H1 (cell line): ENCODE measurements around the gene POLR2M. TPM values are rescaled to one million over a fixed set of nuclear protein-coding genes. Genes with fewer than 3 reads are reported as not detected.

ENCODE experiments used
- CTCF ChIA-PET: fragments of 300-600 bp; sonication (Branson Sonifier 250); formaldehyde crosslinking; loops from one replicate; lab custom pipeline; 2021; ENCODE audit not compliant: partially characterized antibody; lab: Charles Lee
- POLR2A ChIA-PET: fragments of 300-600 bp; sonication (Branson Sonifier 250); formaldehyde crosslinking; loops from one replicate; lab custom pipeline; 2021; ENCODE audit warnings: inconsistent platforms; ENCODE audit not compliant: partially characterized antibody; lab: Charles Lee
- DNase-seq, 2 experiments: peaks; one replicate each; pipeline versions ENCODE4 v3.0.0 to v3.0.0-alpha.2; 2010 to 2022; ENCODE audit warnings: low spot score in 2 of 2, low read depth in 1 of 2, mixed read lengths in 1 of 2
- FAIRE-seq: peaks from 2 replicates; lab custom pipeline; 2011; peaks lifted over from hg19 to GRCh38; lab: Jason Lieb, UNC
- H2AFZ ChIP-seq: 2 replicates; pipeline ENCODE4 v1.8.1; 2012; ENCODE audit warnings: low read length, inconsistent platforms
- H2AK5ac ChIP-seq: 2 replicates; pipeline ENCODE4 v1.6.1; 2013; ENCODE audit warnings: low read depth, low read length
- H2BK120ac ChIP-seq: replicated peaks from 2 replicates; pipeline ENCODE3; 2013; ENCODE audit warnings: low read depth, low read length, inconsistent platforms
- H2BK12ac ChIP-seq: 2 replicates; pipeline ENCODE4 v1.6.1; 2013; ENCODE audit warnings: low read depth, low read length
- H2BK15ac ChIP-seq: 2 replicates; pipeline ENCODE4 v1.6.1; 2013; ENCODE audit warnings: low read length
- H2BK20ac ChIP-seq: 2 replicates; pipeline ENCODE4 v1.6.1; 2013; ENCODE audit warnings: low read length
- H2BK5ac ChIP-seq: 2 replicates; pipeline ENCODE4 v1.6.1; 2013; ENCODE audit warnings: low read depth, low read length
- H3K14ac ChIP-seq: 2 replicates; pipeline ENCODE4 v1.6.1; 2013; ENCODE audit warnings: inconsistent platforms; ENCODE audit not compliant: insufficient read length
- H3K18ac ChIP-seq: 2 replicates; pipeline ENCODE4 v1.6.1; 2013; ENCODE audit warnings: low read length; ENCODE audit errors: extremely low read depth
- H3K23ac ChIP-seq: 2 replicates; pipeline ENCODE4 v1.6.1; 2013; ENCODE audit warnings: inconsistent platforms; ENCODE audit not compliant: insufficient read length
- H3K23me2 ChIP-seq: 2 replicates; pipeline ENCODE4 v1.6.1; 2013; ENCODE audit warnings: low read depth, low read length
- H3K27ac ChIP-seq: 2 replicates; pipeline ENCODE4 v1.6.1; 2011; ENCODE audit warnings: low read depth, low read length, inconsistent platforms
- H3K27me3 ChIP-seq, 4 experiments: replicated peaks in 1 of 4; 1 replicate in 1 of 4; 2 replicates in 3 of 4; pipeline versions ENCODE4 v1.6.1 to v1.8.1; 2011 to 2013; ENCODE audit warnings: low read length in 3 of 4, mild to moderate bottlenecking in 3 of 4, inconsistent platforms in 2 of 4, mixed read lengths in 2 of 4, moderate library complexity in 1 of 4; ENCODE audit not compliant: control insufficient read depth in 3 of 4, insufficient read depth in 3 of 4; ENCODE audit errors: extremely low read depth in 1 of 4
- H3K36me3 ChIP-seq, 4 experiments: 2 replicates each; pipeline versions ENCODE4 v1.6.1 to v1.8.1; 2011 to 2013; ENCODE audit warnings: mild to moderate bottlenecking in 4 of 4, low read length in 3 of 4, moderate library complexity in 2 of 4, control low read depth in 1 of 4, inconsistent platforms in 1 of 4; ENCODE audit not compliant: insufficient read depth in 4 of 4, control insufficient read depth in 2 of 4
- H3K4ac ChIP-seq: replicated peaks from 2 replicates; pipeline ENCODE3; 2013; ENCODE audit warnings: low read length, low read depth, mixed read lengths, inconsistent platforms; ENCODE audit not compliant: insufficient read length
- H3K4me1 ChIP-seq, 4 experiments: replicated peaks in 1 of 4; 1 replicate in 1 of 4; 2 replicates in 3 of 4; pipeline versions ENCODE4 v1.6.1 to v1.8.1; 2011 to 2013; ENCODE audit warnings: low read length in 3 of 4, inconsistent platforms in 2 of 4, mixed read lengths in 1 of 4; ENCODE audit not compliant: insufficient read depth in 4 of 4, control insufficient read depth in 3 of 4
- H3K4me2 ChIP-seq, 2 experiments: 2 replicates each; pipeline versions ENCODE4 v1.6.1 to v1.8.1; 2011 to 2013; ENCODE audit warnings: low read depth in 2 of 2, low read length in 2 of 2, control low read depth in 1 of 2, inconsistent platforms in 1 of 2, mild to moderate bottlenecking in 1 of 2; ENCODE audit not compliant: insufficient read depth in 1 of 2
- H3K4me3 ChIP-seq, 4 experiments: fragments of 200-600, 300-600 bp in 1 of 4; sonication (generic), shearing (Covaris generic), sonication (Bioruptor Twin) in 1 of 4; 2 replicates each; pipeline versions ENCODE4 v1.5.1 to v1.8.1; 2011 to 2016; ENCODE audit warnings: low read length in 4 of 4, low read depth in 3 of 4, control low read depth in 2 of 4, inconsistent platforms in 2 of 4, mild to moderate bottlenecking in 2 of 4, mixed read lengths in 1 of 4, moderate library complexity in 1 of 4; ENCODE audit not compliant: insufficient read depth in 2 of 4; ENCODE audit errors: extremely low read depth in 1 of 4
- H3K56ac ChIP-seq: replicated peaks from 2 replicates; pipeline ENCODE3; 2013; ENCODE audit warnings: low read depth, mild to moderate bottlenecking, mixed read lengths, low read length, inconsistent platforms; ENCODE audit not compliant: insufficient read length
- H3K79me1 ChIP-seq: 2 replicates; pipeline ENCODE4 v1.6.1; 2013; ENCODE audit warnings: low read depth, low read length, control low read depth
- H3K79me2 ChIP-seq, 2 experiments: 2 replicates each; pipeline versions ENCODE4 v1.6.1 to v1.8.1; 2012 to 2013; ENCODE audit warnings: low read length in 2 of 2, mild to moderate bottlenecking in 2 of 2, inconsistent platforms in 1 of 2; ENCODE audit not compliant: insufficient read depth in 2 of 2, control insufficient read depth in 1 of 2
- H3K9ac ChIP-seq, 4 experiments: replicated peaks in 1 of 4; 1 replicate in 1 of 4; 2 replicates in 3 of 4; pipeline versions ENCODE4 v1.6.1 to v1.8.1; 2011 to 2013; ENCODE audit warnings: low read depth in 3 of 4, low read length in 3 of 4, control low read depth in 2 of 4, mild to moderate bottlenecking in 2 of 4, moderate library complexity in 2 of 4, inconsistent platforms in 1 of 4; ENCODE audit errors: extremely low read depth in 1 of 4
- H3K9me3 ChIP-seq, 2 experiments: 2 replicates each; pipeline versions ENCODE4 v1.6.1 to v1.8.1; 2012 to 2013; ENCODE audit warnings: mild to moderate bottlenecking in 2 of 2, moderate library complexity in 2 of 2, control low read depth in 1 of 2, inconsistent platforms in 1 of 2, low read depth in 1 of 2, low read length in 1 of 2, mixed read lengths in 1 of 2; ENCODE audit not compliant: insufficient read depth in 2 of 2
- H4K20me1 ChIP-seq, 2 experiments: replicated peaks in 1 of 2; 2 replicates each; pipeline versions ENCODE3 to v1.8.1; 2011 to 2013; ENCODE audit warnings: inconsistent platforms in 2 of 2, low read length in 2 of 2, mild to moderate bottlenecking in 1 of 2; ENCODE audit not compliant: insufficient read depth in 2 of 2, control insufficient read depth in 1 of 2
- H4K5ac ChIP-seq: 2 replicates; pipeline ENCODE4 v1.6.1; 2013; ENCODE audit warnings: low read length, low read depth, mixed read lengths, inconsistent platforms; ENCODE audit not compliant: insufficient read length
- H4K8ac ChIP-seq: 2 replicates; pipeline ENCODE4 v1.8.0; 2013; ENCODE audit warnings: mild to moderate bottlenecking, moderate library complexity, low read length, inconsistent platforms; ENCODE audit not compliant: insufficient read depth; ENCODE audit errors: extremely low read depth
- H4K91ac ChIP-seq: replicated peaks from 2 replicates; pipeline ENCODE3; 2013; ENCODE audit warnings: low read length, mixed read lengths, inconsistent platforms; ENCODE audit not compliant: insufficient read length
- ATF2 ChIP-seq: IDR thresholded peaks from 2 replicates; pipeline ENCODE4 v1.6.1; 2012; ENCODE audit warnings: low read length, inconsistent platforms
- CTCF ChIP-seq, 3 experiments: IDR thresholded peaks; 1 replicate in 2 of 3; 2 replicates in 1 of 3; pipeline versions ENCODE4 v1.5.1 to v1.6.1; 2011; ENCODE audit warnings: low read length in 3 of 3, mild to moderate bottlenecking in 3 of 3, inconsistent platforms in 2 of 3, low read depth in 1 of 3, moderate library complexity in 1 of 3; ENCODE audit not compliant: insufficient read depth in 1 of 3; ENCODE audit errors: control extremely low read depth in 1 of 3
- EZH2 ChIP-seq: fragments of 200-600 bp; sonication (generic); IDR thresholded peaks from 2 replicates; pipeline ENCODE4 v1.7.1; 2012; ENCODE audit warnings: low read depth, mild to moderate bottlenecking, moderate library complexity, low read length, inconsistent platforms; ENCODE audit not compliant: severe bottlenecking
- JUN ChIP-seq: IDR thresholded peaks from 2 replicates; pipeline ENCODE4 v1.6.1; 2011; ENCODE audit warnings: low read depth, mild to moderate bottlenecking, improper control_type of control experiment, low read length
- KDM5A ChIP-seq: fragments of 200-600 bp; IDR thresholded peaks from 2 replicates; pipeline ENCODE4 v1.7.1; 2012; ENCODE audit warnings: mild to moderate bottlenecking, low read length, inconsistent platforms, mixed read lengths
- PHF8 ChIP-seq: fragments of 200-600 bp; sonication (generic); conservative IDR thresholded peaks from 2 replicates; pipeline ENCODE4 v1.7.1; 2012; ENCODE audit warnings: low read depth, mild to moderate bottlenecking, inconsistent platforms, low read length, moderate library complexity
- RXRA ChIP-seq: IDR thresholded peaks from 2 replicates; pipeline ENCODE4 v1.6.1; 2011; ENCODE audit warnings: low read depth, mild to moderate bottlenecking, low read length, moderate library complexity; ENCODE audit not compliant: insufficient read depth
- TAF1 ChIP-seq: IDR thresholded peaks from 2 replicates; pipeline ENCODE4 v1.6.1; 2011; ENCODE audit warnings: mild to moderate bottlenecking, low read depth, low read length
- TBP ChIP-seq: IDR thresholded peaks from 2 replicates; pipeline ENCODE4 v1.6.1; 2011; ENCODE audit warnings: low read depth, low read length, improper control_type of control experiment
- ZNF274 ChIP-seq: IDR thresholded peaks from 2 replicates; pipeline ENCODE4 v1.7.0; 2012; ENCODE audit warnings: low read length, borderline replicate concordance; ENCODE audit errors: extremely low read depth
- WGBS, 2 experiments: shearing (Covaris generic) in 1 of 2; methylation state at CpG; one replicate each; pipeline versions ENCODE4 v1.1.6 to v1.1.7; 2013 to 2015; ENCODE audit warnings: low lambda C conversion rate in 2 of 2, mixed read lengths in 2 of 2, inconsistent platforms in 1 of 2, low coverage in 1 of 2, missing lambda C conversion rate in 1 of 2; ENCODE audit not compliant: insufficient replicate concordance in 2 of 2, insufficient coverage in 1 of 2, insufficient read length in 1 of 2; ENCODE audit errors: extremely low coverage in 1 of 2, missing lambda C conversion rate in 1 of 2; 5-methylcytosine and 5-hydroxymethylcytosine counted together
- polyA plus RNA-seq, 7 experiments: library from polyadenylated mRNA; depleted of rRNA in 3 of 7; stranded (reverse) in 5 of 7; unstranded in 2 of 7; fragments of >200 nt in 5 of 7; fragments of 200-250 nt in 2 of 7; gene quantifications; 1 replicate in 5 of 7; 2 replicates in 1 of 7; 4 replicates in 1 of 7; pipeline versions ENCODE4 v1.2.1 to v1.2.3, GENCODE V29; 2011 to 2013; ENCODE audit warnings: missing spikeins in 2 of 7, mixed read lengths in 2 of 7
- total RNA-seq: library from RNA; stranded (reverse); fragmentation: NEBNext Ultra II Directional; extraction: Animal tissue kit (Norgen Biotek cat#: 25700); gene quantifications from 2 replicates; pipeline ENCODE4 v1.2.1, GENCODE V29; 2021

Gene POLR2M
- total and polyA plus RNA-seq, 2 of the 8 experiments (the other 6 are each of a cell fraction or from before 2014, with no cell fraction given), result 32.7 to 55.1 TPM

GRCh38 chr15:57680021-57680420, 26.5 kb upstream of the POLR2M start:
- Histone ChIP-seq H4K8ac (no peak overlapping the region), H4K91ac (no peak overlapping the region), H3K27ac (no peak overlapping the region), H3K9me3 (no peaks in the 10 kb centered on the region), H2AFZ (no peak overlapping the region), H3K79me1 (no peaks in the 10 kb centered on the region), H2AK5ac (no peak overlapping the region), H3K27me3 (no peaks in the 10 kb centered on the region), H4K5ac (no peak overlapping the region), H2BK12ac (no peak overlapping the region), H3K4me1 (no peaks in the 10 kb centered on the region), H3K56ac (no peak overlapping the region), H3K23me2 (no peaks in the 10 kb centered on the region), H3K36me3 (no peaks in the 10 kb centered on the region), H2BK20ac (no peak overlapping the region), H3K18ac (no peak overlapping the region), H3K4ac (no peak overlapping the region), H3K4me3 (no peak overlapping the region), H3K4me2 (no peak overlapping the region), H3K23ac (no peak overlapping the region), H4K20me1 (no peaks in the 10 kb centered on the region), H3K79me2 (no peaks in the 10 kb centered on the region), H2BK5ac (no peak overlapping the region), H3K9ac (no peak overlapping the region), H2BK15ac (no peak overlapping the region), H3K14ac (no peak overlapping the region), H2BK120ac (no peak overlapping the region)
- WGBS, 2 experiments, result 88% methylated on average over 1 of the region's 1 CpG; no CpG with 5 or more reads in 1 of the 2 experiments
- FAIRE-seq (no peak), DNase-seq (no peak)
- ChIA-PET POLR2A (no interaction called here), CTCF (interaction anchor here (0.6 to 1.2 kb wide), 3 partner anchors 16 to 1238 kb away, joined by 3 read pairs; no protein-coding TSS in a partner anchor)
- TF ChIP-seq JUN (no peak), ZNF274 (no peak), ATF2 (no peak), CTCF (IDR thresholded peaks at IDR 0.05; ENCODE audit: control extremely low read depth in 1 of 3, insufficient read depth in 1 of 3, low read depth in 1 of 3, low read length in 3 of 3) (no peak), RXRA (no peak), TBP (no peak), KDM5A (no peak), EZH2 (no peak), PHF8 (no peak), TAF1 (no peak)
